ENCODE measurements around the gene SYNGAP1. TPM values are rescaled to one million over a fixed set of nuclear protein-coding genes. Genes with fewer than 3 reads are reported as not detected.
A peak's percentile ranks its signal among the peaks of the same experiment; 100 is the strongest.

Gene SYNGAP1
- total RNA-seq, 3 donors from 2014 or later (not counting 1 experiment from before 2014, with no cell fraction given) = 43.5 to 61.6 (median 55.8) TPM

GRCh38 chr6:33424855-33425667 is 5.2 kb downstream of the SYNGAP1 start:
- Mint-ChIP-seq H3K27me3 (ENCODE audit: low read depth in 2 of 2) (no peaks in the 10 kb centered on the region), H3K4me1 (peaks cover 50 to 68% of the 10 kb centered on the region in 2 donors), H3K9me3 (no peaks in the 10 kb centered on the region), H3K36me3 (no peaks in the 10 kb centered on the region), H3K4me3 (peak overlapping the region; percentile 90), H3K27ac (peak overlapping the region; percentile 88 to 92)
- Histone ChIP-seq H3K27me3 (ENCODE audit: control insufficient read depth, insufficient read depth, low read length) (no peaks in the 10 kb centered on the region), H3K9me3 (ENCODE audit: control insufficient read depth, insufficient read depth, low read length) (no peaks in the 10 kb centered on the region), H3K36me3 (ENCODE audit: control insufficient read depth, insufficient read depth, low read length) (no peaks in the 10 kb centered on the region), H3K4me3 (ENCODE audit: low read length) (peak overlapping the region; percentile 66), H3K27ac (ENCODE audit: low read length) (peak overlapping the region; percentile 89), H3K4me1 (ENCODE audit: control insufficient read depth, insufficient read depth, low read length) (peaks cover 50% of the 10 kb centered on the region)
- intact Hi-C loops (cut with micrococcal nuclease) = no loop called here
- WGBS (ENCODE audit: insufficient coverage) = 24% methylated on average over 12 of the region's 12 CpGs
- no peak for TF ChIP-seq CTCF (IDR thresholded peaks at IDR 0.05)
- ATAC-seq = no peak
- DNase-seq = no peak

GRCh38 chr6:33425668-33426577 is 6.1 kb downstream of the SYNGAP1 start:
- no peaks in the 10 kb centered on the region for H3K27me3 ChIP-seq (ENCODE audit: control insufficient read depth, insufficient read depth, low read length)
- Mint-ChIP-seq H3K9me3 (no peaks in the 10 kb centered on the region), H3K27ac (peak overlapping the region; percentile 88 to 92), H3K36me3 (no peaks in the 10 kb centered on the region), H3K27me3 (ENCODE audit: low read depth in 2 of 2) (no peaks in the 10 kb centered on the region), H3K4me3 (peak overlapping the region; percentile 90), H3K4me1 (peaks cover 59 to 77% of the 10 kb centered on the region in 2 donors)
- WGBS (ENCODE audit: insufficient coverage) = 1% methylated on average over 39 of the region's 43 CpGs
- peak overlapping the region; percentile 89 for H3K27ac ChIP-seq (ENCODE audit: low read length)
- H3K4me3 ChIP-seq (ENCODE audit: low read length) = peak overlapping the region; percentile 66
- no peaks in the 10 kb centered on the region for H3K9me3 ChIP-seq (ENCODE audit: control insufficient read depth, insufficient read depth, low read length)
- peak; percentile 42 for TF ChIP-seq CTCF (IDR thresholded peaks at IDR 0.05)
- H3K36me3 ChIP-seq (ENCODE audit: control insufficient read depth, insufficient read depth, low read length) = no peaks in the 10 kb centered on the region
- intact Hi-C loops (cut with micrococcal nuclease) = loop anchor here (2.0 kb wide), 2 partner anchors 15 to 35 kb away; partner anchors contain the start of genes KIFC1 and PHF1
- DNase-seq (peak; percentile 69 to 89), ATAC-seq (peak; percentile 50 to 76 (median 67))
- peaks cover 59% of the 10 kb centered on the region for H3K4me1 ChIP-seq (ENCODE audit: control insufficient read depth, insufficient read depth, low read length)

- WGBS (ENCODE audit: insufficient coverage) = 7% methylated on average over 10 of the region's 12 CpGs
- intact Hi-C loops (cut with micrococcal nuclease) = loop anchor here (1.0 to 2.0 kb wide), 3 partner anchors 9 to 36 kb away; partner anchors contain the start of genes CUTA, KIFC1 and PHF1
- Mint-ChIP-seq H3K36me3 (no peaks in the 10 kb centered on the region), H3K27ac (peak overlapping the region; percentile 88 to 92), H3K9me3 (no peaks in the 10 kb centered on the region), H3K4me3 (peak overlapping the region; percentile 90), H3K4me1 (peaks cover 63 to 82% of the 10 kb centered on the region in 2 donors), H3K27me3 (ENCODE audit: low read depth in 2 of 2) (no peaks in the 10 kb centered on the region)
- Histone ChIP-seq H3K4me3 (ENCODE audit: low read length) (peak overlapping the region; percentile 66), H3K4me1 (ENCODE audit: control insufficient read depth, insufficient read depth, low read length) (peaks cover 68% of the 10 kb centered on the region), H3K9me3 (ENCODE audit: control insufficient read depth, insufficient read depth, low read length) (no peaks in the 10 kb centered on the region), H3K27ac (ENCODE audit: low read length) (peak overlapping the region; percentile 89), H3K27me3 (ENCODE audit: control insufficient read depth, insufficient read depth, low read length) (no peaks in the 10 kb centered on the region), H3K36me3 (ENCODE audit: control insufficient read depth, insufficient read depth, low read length) (no peaks in the 10 kb centered on the region)
- TF ChIP-seq CTCF (IDR thresholded peaks at IDR 0.05) = no peak
- peak; percentile 35 to 48 (median 43) for ATAC-seq
- DNase-seq = peak; percentile 47 to 78
These were observed 7.0 kb downstream of the SYNGAP1 start for GRCh38 chr6:33426590-33427511.
